ENCODE results near the gene TMEM87B. TPM values are rescaled to one million over a fixed set of nuclear protein-coding genes. Genes with fewer than 3 reads are reported as not detected.
"Not testable (repeated sequence)": the region's sequence is repeated elsewhere in the genome, so short reads cannot be mapped to it uniquely, and the experiment has no call there.

TMEM87B gene
- total RNA-seq, 1 donor from 2014 or later: 16.6 TPM

- H3K36me3 Mint-ChIP-seq (ENCODE audit: low read depth): peaks cover 56% of the 10 kb centered on the region
- H3K4me3 Mint-ChIP-seq: no peak overlapping the region
- H3K27ac Mint-ChIP-seq: no peak overlapping the region
- H3K27me3 Mint-ChIP-seq (ENCODE audit: insufficient read depth): no peaks in the 10 kb centered on the region
- intact Hi-C loops (cut with micrococcal nuclease): no loop called here
- H3K4me1 Mint-ChIP-seq (ENCODE audit: low read depth): peaks cover 70% of the 10 kb centered on the region
- no peak for DNase-seq (ENCODE audit: low spot score)
- H3K9me3 Mint-ChIP-seq: peaks cover 8% of the 10 kb centered on the region
These were observed 6.2 kb downstream of the TMEM87B start for GRCh38 chr2:112061299-112061698.

GRCh38 chr2:112061840-112062239, 6.8 kb downstream of the TMEM87B start:
- no peak overlapping the region for H3K27ac Mint-ChIP-seq
- no peaks in the 10 kb centered on the region for H3K27me3 Mint-ChIP-seq (ENCODE audit: insufficient read depth)
- peaks cover 67% of the 10 kb centered on the region for H3K4me1 Mint-ChIP-seq (ENCODE audit: low read depth)
- H3K36me3 Mint-ChIP-seq (ENCODE audit: low read depth): peaks cover 58% of the 10 kb centered on the region
- peaks cover 8% of the 10 kb centered on the region for H3K9me3 Mint-ChIP-seq
- no peak for DNase-seq (ENCODE audit: low spot score)
- H3K4me3 Mint-ChIP-seq: no peak overlapping the region
- intact Hi-C loops (cut with micrococcal nuclease): no loop called here

GRCh38 chr2:112062894-112063293, 7.8 kb downstream of the TMEM87B start:
- peaks cover 8% of the 10 kb centered on the region for H3K9me3 Mint-ChIP-seq
- intact Hi-C loops (cut with micrococcal nuclease): no loop called here
- peaks cover 60% of the 10 kb centered on the region for H3K4me1 Mint-ChIP-seq (ENCODE audit: low read depth)
- no peaks in the 10 kb centered on the region for H3K27me3 Mint-ChIP-seq (ENCODE audit: insufficient read depth)
- DNase-seq (ENCODE audit: low spot score): no peak
- H3K27ac Mint-ChIP-seq: peak overlapping the region; percentile 66
- peaks cover 64% of the 10 kb centered on the region for H3K36me3 Mint-ChIP-seq (ENCODE audit: low read depth)
- no peak overlapping the region for H3K4me3 Mint-ChIP-seq

- Mint-ChIP-seq H3K27me3 (ENCODE audit: insufficient read depth) (no peaks in the 10 kb centered on the region), H3K36me3 (ENCODE audit: low read depth) (peaks cover 65% of the 10 kb centered on the region), H3K9me3 (peaks cover 12% of the 10 kb centered on the region), H3K4me3 (peak overlapping the region; percentile 31), H3K27ac (peak overlapping the region; percentile 85), H3K4me1 (ENCODE audit: low read depth) (peaks cover 48% of the 10 kb centered on the region)
- no peak for DNase-seq (ENCODE audit: low spot score)
- intact Hi-C loops (cut with micrococcal nuclease): no loop called here
These were observed 10.4 kb downstream of the TMEM87B start for GRCh38 chr2:112065486-112065885.

GRCh38 chr2:112065966-112066365, 10.9 kb downstream of the TMEM87B start:
- DNase-seq (ENCODE audit: low spot score): no peak
- Mint-ChIP-seq H3K4me1 (ENCODE audit: low read depth) (peaks cover 48% of the 10 kb centered on the region), H3K27ac (peak overlapping the region; percentile 85), H3K36me3 (ENCODE audit: low read depth) (peaks cover 67% of the 10 kb centered on the region), H3K4me3 (peak overlapping the region; percentile 31), H3K27me3 (ENCODE audit: insufficient read depth) (no peaks in the 10 kb centered on the region), H3K9me3 (peaks cover 12% of the 10 kb centered on the region)
- intact Hi-C loops (cut with micrococcal nuclease): loop anchor here (1.0 kb wide), 2 partner anchors 9 to 10 kb away; no protein-coding TSS in a partner anchor

GRCh38 chr2:112069794-112070193, 14.7 kb downstream of the TMEM87B start:
- Mint-ChIP-seq H3K36me3 (ENCODE audit: low read depth) (peaks cover 66% of the 10 kb centered on the region), H3K4me1 (ENCODE audit: low read depth) (peaks cover 41% of the 10 kb centered on the region), H3K9me3 (peaks cover 19% of the 10 kb centered on the region)
- H3K4me3 Mint-ChIP-seq; H3K27me3 Mint-ChIP-seq (ENCODE audit: insufficient read depth); DNase-seq (ENCODE audit: low spot score); intact Hi-C loops (cut with micrococcal nuclease); H3K27ac Mint-ChIP-seq: not testable (repeated sequence)

- Mint-ChIP-seq H3K27ac (no peak overlapping the region), H3K27me3 (ENCODE audit: insufficient read depth) (no peaks in the 10 kb centered on the region), H3K9me3 (peaks cover 19% of the 10 kb centered on the region), H3K36me3 (ENCODE audit: low read depth) (peaks cover 60% of the 10 kb centered on the region), H3K4me1 (ENCODE audit: low read depth) (peaks cover 37% of the 10 kb centered on the region), H3K4me3 (no peak overlapping the region)
- no peak for DNase-seq (ENCODE audit: low spot score)
- intact Hi-C loops (cut with micrococcal nuclease): no loop called here
These were observed 18.8 kb downstream of the TMEM87B start for GRCh38 chr2:112073875-112074274.

- intact Hi-C loops (cut with micrococcal nuclease): no loop called here
- H3K4me1 Mint-ChIP-seq (ENCODE audit: low read depth): peaks cover 32% of the 10 kb centered on the region
- H3K9me3 Mint-ChIP-seq: peaks cover 15% of the 10 kb centered on the region
- H3K27me3 Mint-ChIP-seq (ENCODE audit: insufficient read depth): no peaks in the 10 kb centered on the region
- H3K36me3 Mint-ChIP-seq (ENCODE audit: low read depth): peaks cover 61% of the 10 kb centered on the region
- no peak for DNase-seq (ENCODE audit: low spot score)
- no peak overlapping the region for H3K4me3 Mint-ChIP-seq
- no peak overlapping the region for H3K27ac Mint-ChIP-seq
These were observed 19.4 kb downstream of the TMEM87B start for GRCh38 chr2:112074506-112074905.

- Mint-ChIP-seq H3K27ac (peak overlapping the region; percentile 6), H3K4me1 (ENCODE audit: low read depth) (peaks cover 32% of the 10 kb centered on the region)
These were observed 20.6 kb downstream of the TMEM87B start for GRCh38 chr2:112075490-112076260.

GRCh38 chr2:112077814-112078213, 22.7 kb downstream of the TMEM87B start:
- no peak overlapping the region for H3K4me3 Mint-ChIP-seq
- peaks cover 26% of the 10 kb centered on the region for H3K4me1 Mint-ChIP-seq (ENCODE audit: low read depth)
- H3K27ac Mint-ChIP-seq: no peak overlapping the region
- intact Hi-C loops (cut with micrococcal nuclease): no loop called here
- H3K9me3 Mint-ChIP-seq: peaks cover 10% of the 10 kb centered on the region
- no peak for DNase-seq (ENCODE audit: low spot score)
- H3K27me3 Mint-ChIP-seq (ENCODE audit: insufficient read depth): no peaks in the 10 kb centered on the region
- H3K36me3 Mint-ChIP-seq (ENCODE audit: low read depth): peaks cover 57% of the 10 kb centered on the region

More at GRCh38 chr2:112075490-112076260, 20.6 kb downstream of the TMEM87B start:
- H3K4me3 Mint-ChIP-seq: no peak overlapping the region
- DNase-seq (ENCODE audit: low spot score): no peak
- intact Hi-C loops (cut with micrococcal nuclease): loop anchor here (1.0 kb wide), 1 partner anchor 9 kb away; no protein-coding TSS in a partner anchor
- H3K9me3 Mint-ChIP-seq: peaks cover 15% of the 10 kb centered on the region
- peaks cover 55% of the 10 kb centered on the region for H3K36me3 Mint-ChIP-seq (ENCODE audit: low read depth)
- H3K27me3 Mint-ChIP-seq (ENCODE audit: insufficient read depth): no peaks in the 10 kb centered on the region

GRCh38 chr2:112081262-112081661, 26.2 kb downstream of the TMEM87B start:
- no peak overlapping the region for H3K27ac Mint-ChIP-seq

GRCh38 chr2:112084689-112085374, 29.8 kb downstream of the TMEM87B start:
- no peak for DNase-seq (ENCODE audit: low spot score)
- H3K36me3 Mint-ChIP-seq (ENCODE audit: low read depth): peaks cover 68% of the 10 kb centered on the region
- H3K9me3 Mint-ChIP-seq: no peaks in the 10 kb centered on the region
- no peak overlapping the region for H3K4me3 Mint-ChIP-seq
- H3K27ac Mint-ChIP-seq: no peak overlapping the region
- intact Hi-C loops (cut with micrococcal nuclease): no loop called here
- H3K27me3 Mint-ChIP-seq (ENCODE audit: insufficient read depth): no peaks in the 10 kb centered on the region
- no peaks in the 10 kb centered on the region for H3K4me1 Mint-ChIP-seq (ENCODE audit: low read depth)

More at GRCh38 chr2:112081262-112081661, 26.2 kb downstream of the TMEM87B start:
- DNase-seq (ENCODE audit: low spot score): no peak
- Mint-ChIP-seq H3K36me3 (ENCODE audit: low read depth) (peaks cover 57% of the 10 kb centered on the region), H3K4me3 (no peak overlapping the region), H3K4me1 (ENCODE audit: low read depth) (no peaks in the 10 kb centered on the region), H3K27me3 (ENCODE audit: insufficient read depth) (no peaks in the 10 kb centered on the region), H3K9me3 (no peaks in the 10 kb centered on the region)
- intact Hi-C loops (cut with micrococcal nuclease): no loop called here

GRCh38 chr2:112085375-112085730, 30.3 kb downstream of the TMEM87B start:
- H3K4me1 Mint-ChIP-seq (ENCODE audit: low read depth): no peaks in the 10 kb centered on the region
- no peak for DNase-seq (ENCODE audit: low spot score)
- H3K9me3 Mint-ChIP-seq: no peaks in the 10 kb centered on the region
- no peak overlapping the region for H3K4me3 Mint-ChIP-seq
- H3K27me3 Mint-ChIP-seq (ENCODE audit: insufficient read depth): no peaks in the 10 kb centered on the region
- intact Hi-C loops (cut with micrococcal nuclease): no loop called here
- H3K36me3 Mint-ChIP-seq (ENCODE audit: low read depth): peaks cover 73% of the 10 kb centered on the region
- no peak overlapping the region for H3K27ac Mint-ChIP-seq
